Mesenchymal stem cell (in vitro differentiated cells and primary cell): ENCODE measurements around the gene SMIM20.
A peak's percentile ranks its signal among the peaks of the same experiment; 100 is the strongest.

Source experiments
- DNase-seq: peaks from one replicate; pipeline ENCODE4 v3.0.0-alpha.2; 2013
- H2AFZ ChIP-seq: one replicate; pipeline ENCODE4 v1.6.1; 2013; ENCODE audit warnings: low read depth, mild to moderate bottlenecking, control low read depth, inconsistent platforms, low read length, moderate library complexity
- H2AK5ac ChIP-seq: 2 replicates; pipeline ENCODE4 v1.6.1; 2013; ENCODE audit warnings: low read length, moderate library complexity, mild to moderate bottlenecking, inconsistent platforms; ENCODE audit not compliant: severe bottlenecking
- H2BK120ac ChIP-seq: one replicate; pipeline ENCODE4 v1.6.1; 2013; ENCODE audit warnings: low read depth, mild to moderate bottlenecking, inconsistent platforms, low read length, moderate library complexity
- H2BK12ac ChIP-seq, 2 experiments: one replicate each; pipeline ENCODE4 v1.6.1; 2013; ENCODE audit warnings: inconsistent platforms in 2 of 2, low read length in 2 of 2, mild to moderate bottlenecking in 2 of 2, moderate library complexity in 2 of 2, control low read depth in 1 of 2
- H2BK15ac ChIP-seq: one replicate; pipeline ENCODE4 v1.6.1; 2013; ENCODE audit warnings: mild to moderate bottlenecking, low read depth, inconsistent platforms; ENCODE audit not compliant: poor library complexity, severe bottlenecking
- H2BK5ac ChIP-seq: 2 replicates; pipeline ENCODE4 v1.6.1; 2013; ENCODE audit warnings: low read depth, mild to moderate bottlenecking, low read length, control low read depth, inconsistent platforms; ENCODE audit not compliant: poor library complexity, severe bottlenecking
- H3K14ac ChIP-seq, 2 experiments: one replicate each; pipeline ENCODE4 v1.6.1; 2013; ENCODE audit warnings: inconsistent platforms in 2 of 2, low read length in 2 of 2, control low read depth in 1 of 2, mild to moderate bottlenecking in 1 of 2, moderate library complexity in 1 of 2
- H3K18ac ChIP-seq, 2 experiments: one replicate each; pipeline ENCODE4 v1.6.1; 2013; ENCODE audit warnings: inconsistent platforms in 2 of 2, low read length in 2 of 2, control low read depth in 1 of 2, low read depth in 1 of 2, mild to moderate bottlenecking in 1 of 2
- H3K23ac ChIP-seq, 2 experiments: one replicate each; pipeline ENCODE4 v1.6.1; 2013; ENCODE audit warnings: inconsistent platforms in 2 of 2, low read length in 2 of 2, mild to moderate bottlenecking in 2 of 2, moderate library complexity in 2 of 2, control low read depth in 1 of 2
- H3K27ac ChIP-seq: 2 replicates; pipeline ENCODE4 v1.5.1; 2013; ENCODE audit warnings: mild to moderate bottlenecking, moderate library complexity, low read length, control low read depth, inconsistent platforms; ENCODE audit not compliant: poor library complexity, severe bottlenecking
- H3K27me3 ChIP-seq, 2 experiments: 2 replicates each; pipeline versions ENCODE4 v1.6.1 to v1.7.0; 2013; ENCODE audit warnings: low read length in 2 of 2, mild to moderate bottlenecking in 2 of 2, moderate library complexity in 2 of 2, control low read depth in 1 of 2, inconsistent platforms in 1 of 2; ENCODE audit not compliant: control insufficient read depth in 1 of 2, insufficient read depth in 1 of 2
- H3K36me3 ChIP-seq, 2 experiments: 2 replicates each; pipeline versions ENCODE4 v1.6.1 to v1.7.0; 2013; ENCODE audit warnings: low read length in 2 of 2, control low read depth in 1 of 2, inconsistent platforms in 1 of 2, low read depth in 1 of 2, mild to moderate bottlenecking in 1 of 2; ENCODE audit not compliant: insufficient read depth in 2 of 2, control insufficient read depth in 1 of 2
- H3K4ac ChIP-seq, 2 experiments: one replicate each; pipeline ENCODE4 v1.6.1; 2013; ENCODE audit warnings: inconsistent platforms in 2 of 2, low read length in 2 of 2, mild to moderate bottlenecking in 2 of 2, moderate library complexity in 2 of 2, control low read depth in 1 of 2, low read depth in 1 of 2
- H3K4me1 ChIP-seq: 2 replicates; pipeline ENCODE4 v1.6.1; 2013; ENCODE audit warnings: low read depth, low read length, control low read depth; ENCODE audit not compliant: control insufficient read depth, insufficient read depth
- H3K4me2 ChIP-seq: 2 replicates; pipeline ENCODE4 v1.6.1; 2013; ENCODE audit warnings: low read length, mild to moderate bottlenecking, inconsistent platforms; ENCODE audit not compliant: poor library complexity, severe bottlenecking
- H3K4me3 ChIP-seq, 2 experiments: 2 replicates each; pipeline versions ENCODE4 v1.5.1 to v1.7.0; 2013; ENCODE audit warnings: low read length in 2 of 2, mild to moderate bottlenecking in 2 of 2, control low read depth in 1 of 2, low read depth in 1 of 2; ENCODE audit not compliant: insufficient read depth in 1 of 2
- H3K79me1 ChIP-seq: replicated peaks from 2 replicates; pipeline ENCODE4 v1.6.1; 2013; ENCODE audit warnings: mild to moderate bottlenecking, control low read depth, low read length, inconsistent platforms; ENCODE audit not compliant: poor library complexity, severe bottlenecking
- H3K9ac ChIP-seq: 2 replicates; pipeline ENCODE4 v1.7.0; 2013; ENCODE audit warnings: mild to moderate bottlenecking, low read length, moderate library complexity
- H3K9me3 ChIP-seq: 2 replicates; pipeline ENCODE4 v1.7.0; 2013; ENCODE audit warnings: mild to moderate bottlenecking, low read length; ENCODE audit not compliant: control insufficient read depth
- H4K8ac ChIP-seq: one replicate; pipeline ENCODE4 v1.6.1; 2013; ENCODE audit warnings: inconsistent platforms, mild to moderate bottlenecking, low read length, moderate library complexity
- H4K91ac ChIP-seq: one replicate; pipeline ENCODE4 v1.6.1; 2013; ENCODE audit warnings: mild to moderate bottlenecking, low read length, inconsistent platforms
- WGBS: methylation state at CpG from one replicate; pipeline ENCODE4 v1.1.7; 2013; ENCODE audit warnings: mixed read lengths; 5-methylcytosine and 5-hydroxymethylcytosine counted together

SMIM20 gene

DNA sequence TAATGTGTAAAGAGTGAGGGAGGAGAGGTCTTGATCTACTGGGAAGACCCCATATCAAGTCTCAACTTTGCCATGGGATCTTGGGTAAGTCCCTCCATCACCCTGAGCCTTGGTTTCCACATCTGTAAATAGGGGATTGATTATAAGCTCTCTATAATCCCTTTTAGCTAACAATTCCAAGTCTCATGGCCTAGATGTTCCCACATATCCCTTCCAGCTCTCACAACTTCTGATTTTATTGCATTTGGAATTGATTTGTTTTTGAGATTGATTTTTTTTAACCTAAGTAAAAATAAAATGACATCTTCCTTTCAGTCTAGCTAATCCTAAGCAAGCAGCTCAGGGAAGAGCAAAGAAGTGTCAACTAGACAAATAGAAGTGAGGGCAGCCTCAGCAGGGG lies 29.8 kb downstream of the SMIM20 start:
- H3K36me3 ChIP-seq: no peaks in the 10 kb centered on the region
- no peak overlapping the region for H2BK5ac ChIP-seq
- peaks cover 3% of the 10 kb centered on the region for H3K9me3 ChIP-seq
- H3K14ac ChIP-seq: no peak overlapping the region
- DNase-seq: no peak
- no peak overlapping the region for H3K4me2 ChIP-seq
- no peak overlapping the region for H2BK12ac ChIP-seq
- H4K91ac ChIP-seq: no peak overlapping the region
- H3K4ac ChIP-seq: no peak overlapping the region
- H3K27me3 ChIP-seq: peaks cover 10 to 21% of the 10 kb centered on the region in 2 experiments
- no peak overlapping the region for H2AK5ac ChIP-seq
- no peak overlapping the region for H3K23ac ChIP-seq
- H2BK15ac ChIP-seq: no peak overlapping the region
- H3K18ac ChIP-seq: no peak overlapping the region
- H2AFZ ChIP-seq: no peak overlapping the region
- H3K4me3 ChIP-seq: no peak overlapping the region
- H2BK120ac ChIP-seq: no peak overlapping the region
- no peaks in the 10 kb centered on the region for H3K79me1 ChIP-seq
- no peak overlapping the region for H4K8ac ChIP-seq
- H3K9ac ChIP-seq: no peak overlapping the region
- no peak overlapping the region for H3K27ac ChIP-seq
- H3K4me1 ChIP-seq: no peaks in the 10 kb centered on the region

DNA sequence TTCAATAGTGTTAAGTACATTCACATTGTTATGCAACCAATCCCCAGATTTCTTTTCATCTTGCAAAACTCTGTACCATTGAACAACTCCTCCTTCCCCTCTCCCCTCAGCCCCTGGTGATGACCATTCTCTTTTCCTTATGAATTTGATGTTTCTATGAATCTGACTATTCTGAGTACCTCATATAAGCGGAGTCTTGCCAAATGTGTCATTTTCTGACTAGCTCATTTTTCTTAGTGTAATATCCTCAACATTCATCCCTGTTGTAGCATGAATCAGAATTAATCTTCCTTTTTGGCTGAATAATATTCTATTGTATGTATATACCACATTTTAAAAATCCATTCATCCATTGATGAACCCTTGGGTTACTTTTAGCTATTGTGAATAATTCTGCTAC lies 34.0 kb downstream of the SMIM20 start:
- H3K4me2 ChIP-seq: no peak overlapping the region

DNA sequence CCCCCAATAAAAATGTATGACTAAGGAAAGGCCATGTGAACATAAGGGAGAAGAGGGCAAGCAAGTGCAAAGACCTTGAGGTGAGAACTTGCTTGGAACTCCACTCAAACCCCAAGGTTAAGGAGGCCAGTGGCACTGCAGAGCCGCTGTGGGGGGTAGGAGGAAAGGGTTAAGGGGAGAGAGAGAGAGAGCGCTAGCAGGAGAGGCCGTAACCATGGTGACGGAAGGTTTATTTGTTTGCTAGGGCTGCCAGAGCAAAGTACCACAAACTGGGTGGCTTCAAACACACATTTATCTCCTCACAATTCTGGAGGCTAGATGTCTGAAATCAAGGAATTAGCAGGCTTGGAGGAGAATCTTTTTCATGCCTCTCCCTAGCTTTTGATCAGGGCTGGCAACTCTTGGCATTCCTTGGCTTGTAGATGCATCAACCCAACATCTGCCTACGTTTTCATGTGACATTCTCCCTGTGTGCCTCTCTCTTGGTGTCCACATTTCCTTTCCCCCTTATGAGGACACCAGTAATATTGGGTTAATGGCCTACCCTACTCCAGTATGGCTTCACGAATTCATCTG lies 35.2 kb downstream of the SMIM20 start:
- Histone ChIP-seq H3K4me1 (peaks cover 2% of the 10 kb centered on the region), H3K27me3 (peaks cover under 1 to 25% of the 10 kb centered on the region in 2 experiments), H2AK5ac (no peak overlapping the region), H3K9ac (no peak overlapping the region), H3K14ac (no peak overlapping the region), H3K9me3 (peaks cover 3% of the 10 kb centered on the region), H4K8ac (no peak overlapping the region), H3K4ac (no peak overlapping the region), H3K18ac (no peak overlapping the region), H2BK12ac (no peak overlapping the region), H3K4me2 (no peak overlapping the region), H3K27ac (no peak overlapping the region), H2AFZ (no peak overlapping the region), H3K79me1 (no peaks in the 10 kb centered on the region), H2BK15ac (no peak overlapping the region), H2BK5ac (no peak overlapping the region), H3K36me3 (no peaks in the 10 kb centered on the region), H2BK120ac (no peak overlapping the region), H3K4me3 (no peak overlapping the region), H4K91ac (no peak overlapping the region), H3K23ac (no peak overlapping the region)
- DNase-seq: peak; percentile 34
- 50% methylated on average over 3 of the region's 6 CpGs for WGBS

More for the DNA sequence above, 34.0 kb downstream of the SMIM20 start:
- Histone ChIP-seq H2BK5ac (no peak overlapping the region), H2AK5ac (no peak overlapping the region), H3K18ac (no peak overlapping the region), H4K8ac (no peak overlapping the region), H2BK15ac (no peak overlapping the region), H3K23ac (no peak overlapping the region), H3K4me1 (no peaks in the 10 kb centered on the region), H3K4me3 (no peak overlapping the region), H2BK120ac (no peak overlapping the region), H3K4ac (no peak overlapping the region), H2AFZ (no peak overlapping the region), H3K14ac (no peak overlapping the region), H3K36me3 (no peaks in the 10 kb centered on the region), H2BK12ac (no peak overlapping the region), H3K79me1 (no peaks in the 10 kb centered on the region), H3K27ac (no peak overlapping the region), H4K91ac (no peak overlapping the region), H3K27me3 (peaks cover 8 to 16% of the 10 kb centered on the region in 2 experiments), H3K9me3 (peaks cover 3% of the 10 kb centered on the region), H3K9ac (no peak overlapping the region)
- no peak for DNase-seq
- WGBS: no CpG with 5 or more reads among the region's 1 CpG

DNA sequence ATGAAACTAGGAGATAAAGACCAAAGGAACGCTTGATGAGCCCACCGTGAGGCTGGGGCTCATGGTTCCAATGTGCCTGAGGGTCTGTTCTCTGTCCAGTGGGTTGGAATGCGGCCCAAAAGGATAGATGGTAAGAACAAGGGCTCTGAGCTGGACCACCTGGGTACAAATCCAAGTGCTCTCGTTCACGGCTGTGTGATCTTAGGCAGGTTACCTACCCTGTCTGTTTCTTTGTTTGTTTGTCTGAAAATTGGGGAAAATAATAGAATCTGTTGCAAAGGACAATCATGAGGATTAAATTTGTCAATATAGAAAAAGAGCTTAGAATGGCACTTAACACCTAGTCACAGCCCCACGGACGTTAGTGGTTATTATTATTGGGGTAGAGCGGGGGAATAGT lies 36.0 kb downstream of the SMIM20 start:
- peaks cover 0 to 25% of the 10 kb centered on the region in 2 experiments for H3K27me3 ChIP-seq
- H3K4me1 ChIP-seq: peaks cover 2% of the 10 kb centered on the region
- no peak overlapping the region for H3K27ac ChIP-seq
- H2BK15ac ChIP-seq: no peak overlapping the region
- 94% methylated on average over 8 of the region's 8 CpGs for WGBS
- no peak overlapping the region for H3K9ac ChIP-seq
- no peak overlapping the region for H3K23ac ChIP-seq
- H3K14ac ChIP-seq: no peak overlapping the region
- no peak overlapping the region for H2BK5ac ChIP-seq
- no peak overlapping the region for H2AK5ac ChIP-seq
- no peak overlapping the region for H3K4ac ChIP-seq
- H2AFZ ChIP-seq: no peak overlapping the region
- no peak overlapping the region for H3K18ac ChIP-seq
- no peak for DNase-seq
- no peak overlapping the region for H2BK12ac ChIP-seq
- H3K4me2 ChIP-seq: no peak overlapping the region
- no peaks in the 10 kb centered on the region for H3K36me3 ChIP-seq
- no peak overlapping the region for H4K91ac ChIP-seq
- no peak overlapping the region for H2BK120ac ChIP-seq
- no peak overlapping the region for H4K8ac ChIP-seq
- no peaks in the 10 kb centered on the region for H3K79me1 ChIP-seq
- H3K4me3 ChIP-seq: no peak overlapping the region
- peaks cover 3% of the 10 kb centered on the region for H3K9me3 ChIP-seq
